Central memory CD8-positive, alpha-beta T cell (primary cell): ENCODE measurements around the gene CDK18.

Experiments used
- ATAC-seq: fragments of 150-1000 bp; cut with Tn5 transposase; replicated peaks from 2 replicates; pipeline ENCODE4 v1.10.0; 2022; ENCODE audit warnings: mild to moderate bottlenecking, moderate FRiP score, moderate number of reproducible peaks; ENCODE audit not compliant: poor library complexity, severe bottlenecking; ENCODE audit errors: extremely low read depth
- DNase-seq, 2 donors: peaks; one replicate each; pipeline ENCODE4 v3.0.0; 2021; ENCODE audit warnings: low spot score in 2 of 2
- H3K27ac Mint-ChIP-seq: one replicate; pipeline ENCODE4 v1.8.0; 2022; ENCODE audit warnings: low read depth, mild to moderate bottlenecking, moderate library complexity, mixed read lengths
- H3K27me3 Mint-ChIP-seq: one replicate; pipeline ENCODE4 v1.8.0; 2022; ENCODE audit warnings: mixed read lengths
- H3K36me3 Mint-ChIP-seq: one replicate; pipeline ENCODE4 v1.8.0; 2022; ENCODE audit warnings: mild to moderate bottlenecking, moderate library complexity, mixed read lengths; ENCODE audit not compliant: insufficient read depth
- H3K4me1 Mint-ChIP-seq: one replicate; pipeline ENCODE4 v1.8.0; 2022; ENCODE audit warnings: mixed read lengths
- H3K4me3 Mint-ChIP-seq: one replicate; pipeline ENCODE4 v1.8.0; 2022; ENCODE audit warnings: mild to moderate bottlenecking, moderate library complexity, mixed read lengths
- H3K9me3 Mint-ChIP-seq: one replicate; pipeline ENCODE4 v1.8.0; 2022; ENCODE audit warnings: mixed read lengths

Gene CDK18

GRCh38 chr1:205523891-205524793, 19.7 kb downstream of the CDK18 start:
- peak; percentile 40 for ATAC-seq
- Mint-ChIP-seq H3K27ac (no peak overlapping the region), H3K36me3 (no peaks in the 10 kb centered on the region), H3K4me1 (no peaks in the 10 kb centered on the region), H3K9me3 (no peaks in the 10 kb centered on the region), H3K4me3 (no peak overlapping the region), H3K27me3 (peaks cover 8% of the 10 kb centered on the region)
- DNase-seq, result peak; percentile 58 to 68

GRCh38 chr1:205524794-205525101, 20.3 kb downstream of the CDK18 start:
- DNase-seq, result no peak
- H3K4me1 Mint-ChIP-seq, result peaks cover 6% of the 10 kb centered on the region
- peaks cover 8% of the 10 kb centered on the region for H3K27me3 Mint-ChIP-seq
- no peak for ATAC-seq
- no peaks in the 10 kb centered on the region for H3K36me3 Mint-ChIP-seq
- H3K27ac Mint-ChIP-seq, result no peak overlapping the region
- H3K4me3 Mint-ChIP-seq, result no peak overlapping the region
- H3K9me3 Mint-ChIP-seq, result no peaks in the 10 kb centered on the region

DNA sequence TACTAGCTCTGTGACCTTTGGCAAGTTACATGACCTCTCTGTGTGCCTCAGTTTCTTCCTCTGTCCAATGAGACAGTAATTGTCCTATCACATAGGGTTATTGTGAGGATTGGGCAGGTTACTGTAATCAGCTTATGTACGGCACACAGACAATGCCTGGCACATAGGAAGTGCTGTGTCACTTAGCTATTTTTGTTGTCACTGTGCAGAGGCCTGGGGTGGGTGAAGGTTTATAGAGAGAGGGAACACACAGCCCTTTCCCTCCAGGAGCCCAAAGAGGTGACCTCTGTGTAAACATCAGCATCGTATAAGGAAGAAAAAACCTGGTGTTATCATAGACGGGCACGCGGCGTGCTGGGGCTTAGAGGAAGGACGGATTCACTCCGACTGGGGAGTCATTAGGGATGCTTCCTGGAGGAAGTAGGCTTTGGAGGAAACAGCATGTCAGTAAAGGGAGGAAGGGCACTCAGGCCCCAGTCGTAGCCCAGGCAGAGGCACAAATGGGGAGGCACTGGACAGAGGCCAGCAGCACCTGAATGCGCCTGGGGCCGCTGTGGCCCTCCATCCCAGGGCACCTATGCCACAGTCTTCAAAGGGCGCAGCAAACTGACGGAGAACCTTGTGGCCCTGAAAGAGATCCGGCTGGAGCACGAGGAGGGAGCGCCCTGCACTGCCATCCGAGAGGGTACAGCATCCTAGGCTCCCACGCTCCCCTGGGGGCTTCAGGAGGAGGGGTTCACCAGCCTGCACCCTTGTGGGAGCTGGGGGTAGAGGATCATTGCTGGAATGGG, 21.2 kb downstream of the CDK18 start:
- DNase-seq, result no peak
- Mint-ChIP-seq H3K4me3 (no peak overlapping the region), H3K9me3 (no peaks in the 10 kb centered on the region), H3K27me3 (peaks cover 8% of the 10 kb centered on the region), H3K27ac (no peak overlapping the region), H3K36me3 (no peaks in the 10 kb centered on the region), H3K4me1 (peaks cover 10% of the 10 kb centered on the region)
- no peak for ATAC-seq

DNA sequence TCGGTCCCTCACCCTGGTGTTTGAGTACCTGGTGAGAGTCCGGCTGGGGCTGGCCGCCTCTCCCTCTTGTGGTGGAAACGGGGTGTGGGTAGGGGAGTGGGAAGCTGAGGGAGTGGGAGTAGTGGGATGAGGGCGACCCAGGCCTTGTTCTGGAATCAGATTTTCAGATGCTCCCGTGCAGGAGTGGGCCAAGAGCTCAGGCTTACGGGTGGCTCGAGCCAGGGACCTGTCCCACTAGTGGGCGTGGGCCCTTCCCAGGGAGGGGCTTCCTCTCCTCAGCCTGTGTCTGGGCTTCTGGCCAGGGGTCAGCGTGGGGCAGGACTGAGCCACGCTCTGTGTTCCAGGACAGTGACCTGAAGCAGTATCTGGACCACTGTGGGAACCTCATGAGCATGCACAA, 22.0 kb downstream of the CDK18 start:
- H3K4me3 Mint-ChIP-seq, result no peak overlapping the region
- no peaks in the 10 kb centered on the region for H3K36me3 Mint-ChIP-seq
- H3K9me3 Mint-ChIP-seq, result no peaks in the 10 kb centered on the region
- peaks cover 8% of the 10 kb centered on the region for H3K27me3 Mint-ChIP-seq
- peak overlapping the region; percentile 68 for H3K27ac Mint-ChIP-seq
- peaks cover 10% of the 10 kb centered on the region for H3K4me1 Mint-ChIP-seq
- ATAC-seq (no peak), DNase-seq (no peak)

DNA sequence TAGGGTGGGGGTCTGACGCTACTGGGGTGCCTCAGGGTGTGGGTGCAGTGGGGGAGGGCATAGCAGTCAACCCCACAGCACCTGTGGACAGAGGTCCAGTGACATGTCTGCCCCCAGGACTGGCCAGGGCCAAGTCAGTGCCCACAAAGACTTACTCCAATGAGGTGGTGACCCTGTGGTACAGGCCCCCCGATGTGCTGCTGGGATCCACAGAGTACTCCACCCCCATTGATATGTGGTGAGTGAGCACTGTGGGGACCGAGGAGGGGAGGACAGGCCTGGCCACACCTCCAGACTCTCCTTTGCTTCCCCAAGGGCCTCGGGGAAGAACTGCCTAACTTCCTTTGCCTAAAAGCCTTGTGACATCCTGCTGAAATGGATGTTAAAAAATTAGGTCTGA, 23.5 kb downstream of the CDK18 start:
- DNase-seq (no peak), ATAC-seq (no peak)
- peaks cover 8% of the 10 kb centered on the region for H3K27me3 Mint-ChIP-seq
- no peak overlapping the region for H3K4me3 Mint-ChIP-seq
- no peaks in the 10 kb centered on the region for H3K36me3 Mint-ChIP-seq
- peaks cover 10% of the 10 kb centered on the region for H3K4me1 Mint-ChIP-seq
- H3K27ac Mint-ChIP-seq, result peak overlapping the region; percentile 74
- H3K9me3 Mint-ChIP-seq, result no peaks in the 10 kb centered on the region

GRCh38 chr1:205528446-205528886, 24.0 kb downstream of the CDK18 start:
- no peaks in the 10 kb centered on the region for H3K9me3 Mint-ChIP-seq
- no peak for ATAC-seq
- H3K27me3 Mint-ChIP-seq, result peaks cover 8% of the 10 kb centered on the region
- no peaks in the 10 kb centered on the region for H3K36me3 Mint-ChIP-seq
- H3K4me1 Mint-ChIP-seq, result peaks cover 10% of the 10 kb centered on the region
- H3K27ac Mint-ChIP-seq, result peak overlapping the region; percentile 74
- H3K4me3 Mint-ChIP-seq, result no peak overlapping the region
- no peak for DNase-seq

DNA sequence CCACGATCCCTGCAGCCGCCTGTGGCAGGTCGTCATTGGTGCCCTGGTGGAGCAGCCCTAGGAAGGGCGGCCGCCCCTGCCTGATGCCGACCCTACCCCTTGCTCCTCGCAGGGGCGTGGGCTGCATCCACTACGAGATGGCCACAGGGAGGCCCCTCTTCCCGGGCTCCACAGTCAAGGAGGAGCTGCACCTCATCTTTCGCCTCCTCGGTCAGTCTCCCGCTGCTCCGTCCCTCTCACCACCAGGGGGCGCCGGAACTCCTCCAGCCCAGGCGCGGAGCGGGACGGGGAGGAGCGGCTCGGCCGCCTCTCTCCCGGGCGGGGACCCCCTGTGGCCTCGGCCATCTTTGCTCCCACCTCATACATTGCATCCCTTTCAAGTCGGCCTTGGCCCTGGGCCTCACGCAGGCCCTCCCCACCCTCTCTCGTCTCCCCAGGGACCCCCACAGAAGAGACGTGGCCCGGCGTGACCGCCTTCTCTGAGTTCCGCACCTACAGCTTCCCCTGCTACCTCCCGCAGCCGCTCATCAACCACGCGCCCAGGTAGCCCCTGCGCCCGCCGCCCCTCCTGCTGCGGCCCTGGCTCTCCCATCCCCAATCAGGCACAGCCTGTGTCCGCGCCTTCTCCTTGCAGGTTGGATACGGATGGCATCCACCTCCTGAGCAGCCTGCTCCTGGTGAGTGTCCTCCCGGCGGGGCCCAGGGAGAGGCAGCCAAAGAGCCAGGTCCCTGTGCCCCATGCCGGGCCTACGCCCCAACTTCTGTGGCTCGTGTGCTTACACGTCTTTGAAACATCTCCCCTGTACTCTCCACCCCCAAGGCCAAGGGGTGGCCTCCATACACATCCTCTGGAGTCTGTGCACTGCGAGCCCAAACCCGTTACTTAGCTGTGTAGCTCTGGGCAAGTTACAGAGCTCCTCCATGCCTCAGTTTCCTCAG, 24.7 kb downstream of the CDK18 start:
- Mint-ChIP-seq H3K27me3 (peaks cover 8% of the 10 kb centered on the region), H3K4me3 (peak overlapping the region; percentile 47), H3K27ac (peak overlapping the region; percentile 76), H3K36me3 (no peaks in the 10 kb centered on the region), H3K4me1 (peaks cover 10% of the 10 kb centered on the region), H3K9me3 (no peaks in the 10 kb centered on the region)
- DNase-seq (peak; percentile 61 to 85), ATAC-seq (peak; percentile 80)

- Mint-ChIP-seq H3K36me3 (no peaks in the 10 kb centered on the region), H3K4me1 (peaks cover 10% of the 10 kb centered on the region), H3K27me3 (peaks cover 11% of the 10 kb centered on the region), H3K9me3 (no peaks in the 10 kb centered on the region), H3K27ac (peak overlapping the region; percentile 76), H3K4me3 (no peak overlapping the region)
- ATAC-seq (no peak), DNase-seq (no peak)
Measured at GRCh38 chr1:205530116-205530515, 25.6 kb downstream of the CDK18 start.

DNA sequence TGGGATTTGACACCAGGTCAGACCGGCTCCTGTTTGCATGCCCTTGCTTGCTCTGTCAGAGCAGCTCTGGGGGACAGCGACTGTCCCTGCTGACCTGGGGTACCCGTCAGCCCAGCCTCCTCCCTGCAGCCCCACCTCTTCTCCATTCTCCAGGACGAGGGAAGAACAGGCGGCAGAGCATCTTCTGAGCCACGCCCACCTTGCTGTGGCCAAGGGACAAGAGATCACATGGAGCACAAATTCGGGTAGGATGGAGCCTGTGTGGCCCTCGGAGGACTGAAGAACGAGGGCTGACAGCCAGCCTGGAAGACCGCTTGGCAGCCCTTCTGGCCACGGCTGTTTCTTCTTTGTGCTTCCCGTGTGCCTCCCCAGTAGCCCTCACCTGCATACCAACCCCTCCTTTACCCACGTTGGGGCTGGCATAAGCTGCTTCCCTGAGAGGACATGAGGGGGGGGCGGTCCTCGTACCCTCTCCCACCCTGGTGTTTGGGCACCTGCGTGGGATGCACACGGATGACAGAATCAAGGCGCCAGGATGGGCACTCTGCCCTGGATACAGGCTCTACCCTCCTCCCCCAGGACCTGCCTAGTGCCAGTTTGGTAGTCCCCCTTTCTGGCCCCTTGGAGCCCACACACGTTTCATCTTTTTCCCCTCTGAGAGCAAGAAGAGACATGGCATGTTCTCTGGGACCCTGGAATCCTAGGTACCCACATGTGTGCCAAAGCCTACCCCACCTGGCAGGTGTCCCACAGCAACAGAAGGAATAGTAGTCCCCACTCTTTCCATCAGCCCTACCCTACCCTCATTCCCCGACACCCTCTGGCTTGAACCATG, 26.9 kb downstream of the CDK18 start:
- no peak for ATAC-seq
- Mint-ChIP-seq H3K9me3 (no peaks in the 10 kb centered on the region), H3K4me3 (no peak overlapping the region), H3K27ac (no peak overlapping the region), H3K4me1 (peaks cover 10% of the 10 kb centered on the region), H3K27me3 (peaks cover 24% of the 10 kb centered on the region), H3K36me3 (no peaks in the 10 kb centered on the region)
- DNase-seq, result no peak

DNA sequence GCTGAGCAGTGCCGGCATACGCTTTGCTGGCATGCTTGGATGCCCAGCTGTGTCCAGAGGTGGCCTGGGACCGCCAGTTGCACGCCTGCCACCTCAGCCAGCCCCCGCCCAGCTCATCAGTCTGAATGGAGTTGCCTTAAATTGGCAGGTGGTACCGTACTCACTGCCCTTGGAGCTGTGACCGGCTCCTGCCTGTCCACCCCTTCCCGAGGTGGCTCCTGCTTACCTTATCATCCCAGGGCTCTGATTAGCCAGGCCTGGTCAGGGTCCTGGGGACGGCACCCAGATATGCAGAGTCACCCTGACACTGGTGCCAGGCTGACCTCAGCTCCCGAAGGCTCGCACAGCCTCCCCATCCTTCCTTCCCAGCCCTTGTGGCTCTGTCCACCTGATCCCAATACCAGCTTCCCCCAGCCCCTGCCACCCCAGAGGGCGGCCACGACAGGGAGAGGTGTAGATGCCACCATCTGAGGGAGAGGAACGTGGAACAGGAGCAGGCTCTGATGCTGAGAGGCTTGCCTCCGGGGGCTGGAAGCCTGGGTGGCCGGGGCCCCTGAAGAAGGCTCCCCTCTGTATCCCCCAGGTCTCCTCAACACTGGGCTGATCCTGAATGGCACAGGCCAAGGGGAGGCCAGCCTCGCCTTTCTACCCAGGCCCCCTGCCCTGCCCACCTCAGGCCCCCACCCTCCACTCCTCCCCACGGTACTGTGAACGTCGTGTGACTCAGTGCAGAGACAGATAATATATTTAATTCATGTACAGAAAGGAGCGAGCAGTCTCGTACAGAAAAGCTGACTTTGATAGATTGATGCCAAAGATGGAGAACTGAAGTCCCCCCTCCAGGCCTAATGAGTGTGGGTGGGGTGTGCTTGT, 27.8 kb downstream of the CDK18 start:
- no peaks in the 10 kb centered on the region for H3K9me3 Mint-ChIP-seq
- H3K4me1 Mint-ChIP-seq, result peaks cover 16% of the 10 kb centered on the region
- ATAC-seq, result no peak
- H3K4me3 Mint-ChIP-seq, result no peak overlapping the region
- H3K27ac Mint-ChIP-seq, result no peak overlapping the region
- peaks cover 1% of the 10 kb centered on the region for H3K36me3 Mint-ChIP-seq
- peaks cover 32% of the 10 kb centered on the region for H3K27me3 Mint-ChIP-seq
- no peak for DNase-seq
